Mucosa of descending colon (tissue), 3 donors: ENCODE results near the gene TMEM81. TPM values are rescaled to one million over a fixed set of nuclear protein-coding genes. Genes with fewer than 3 reads are reported as not detected.

Experiments
- ATAC-seq: fragments of 200-7000 bp; cut with Tn5 transposase; one replicate; pipeline ENCODE4 v1.9.1; 2020; ENCODE audit warnings: mild to moderate bottlenecking, moderate library complexity
- DNase-seq, 3 donors: peaks; one replicate each; pipeline ENCODE4 v3.0.0-alpha.2; 2020
- H3K36me3 ChIP-seq: fragments of 200-600 bp; one replicate; pipeline ENCODE4 v1.8.0; 2021; ENCODE audit warnings: low read depth, mild to moderate bottlenecking
- H3K4me1 ChIP-seq: fragments of 200-600 bp; one replicate; pipeline ENCODE4 v1.8.0; 2021; ENCODE audit warnings: low read depth, mild to moderate bottlenecking
- H3K4me3 ChIP-seq: fragments of 200-600 bp; one replicate; pipeline ENCODE4 v1.8.0; 2021; ENCODE audit warnings: mild to moderate bottlenecking
- H3K9me3 ChIP-seq: fragments of 200-600 bp; one replicate; pipeline ENCODE4 v1.8.0; 2021; ENCODE audit warnings: mild to moderate bottlenecking
- intact Hi-C, 2 donors: fragments of 100-400 bp; cut with DNase I in 1 of 2; cut with micrococcal nuclease in 1 of 2; formaldehyde crosslinking; loops; one replicate each; pipeline versions ENCODE4 v1.11.0 to v1.11.1; 2022; cut with DNase I, micrococcal nuclease
- total RNA-seq, 3 donors: library from RNA; stranded (reverse); fragmentation: NEBNext Ultra II Directional in 2 of 3; extraction: Animal tissue kit (Norgen Biotek cat#: 25700) in 2 of 3; gene quantifications; one replicate each; pipeline versions ENCODE4 v1.2.1 to v1.2.4, GENCODE V29; 2021 to 2023
- TF ChIP-seq, protein P1 (sequence below): fragments of 200-600 bp; IDR thresholded peaks from one replicate; pipeline ENCODE4 v1.8.0; 2022; ENCODE audit warnings: antibody characterized with exemption, mild to moderate bottlenecking
- donor health status: DM: no; HTN: no; CAD: no; lungs with moderate emphysema.
- donor health status: DM: no; HTN: no; CAD: no.
- donor health status: DM: no; HTN: yes; CAD: no.

TMEM81 gene
- total RNA-seq, 3 donors from 2014 or later: 1.9 to 3.8 (median 2.3) TPM

DNA sequence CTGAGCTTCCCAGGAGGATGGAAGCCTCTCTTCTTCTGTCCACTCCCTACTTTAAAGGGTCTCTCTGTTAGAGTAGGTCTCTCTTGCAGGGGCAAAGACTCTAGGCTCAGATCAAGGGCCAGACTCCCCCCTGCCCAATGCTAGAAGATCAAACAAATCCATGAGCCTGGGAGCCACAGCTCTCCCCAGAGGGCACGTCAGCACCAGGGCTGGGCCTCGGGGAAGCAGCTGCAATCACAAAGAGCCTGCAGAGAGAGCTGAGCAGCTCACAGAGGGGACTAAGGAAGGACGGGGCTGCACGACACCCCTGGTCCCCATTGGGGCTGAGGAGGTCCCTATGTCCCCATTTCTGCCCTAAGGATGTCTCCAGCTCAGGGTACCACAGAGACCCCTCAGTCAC lies 37.4 kb downstream of the TMEM81 start:
- H3K36me3 ChIP-seq: no peaks in the 10 kb centered on the region
- H3K9me3 ChIP-seq: no peaks in the 10 kb centered on the region
- intact Hi-C loops: no loop called here
- TF ChIP-seq, protein P1, sequence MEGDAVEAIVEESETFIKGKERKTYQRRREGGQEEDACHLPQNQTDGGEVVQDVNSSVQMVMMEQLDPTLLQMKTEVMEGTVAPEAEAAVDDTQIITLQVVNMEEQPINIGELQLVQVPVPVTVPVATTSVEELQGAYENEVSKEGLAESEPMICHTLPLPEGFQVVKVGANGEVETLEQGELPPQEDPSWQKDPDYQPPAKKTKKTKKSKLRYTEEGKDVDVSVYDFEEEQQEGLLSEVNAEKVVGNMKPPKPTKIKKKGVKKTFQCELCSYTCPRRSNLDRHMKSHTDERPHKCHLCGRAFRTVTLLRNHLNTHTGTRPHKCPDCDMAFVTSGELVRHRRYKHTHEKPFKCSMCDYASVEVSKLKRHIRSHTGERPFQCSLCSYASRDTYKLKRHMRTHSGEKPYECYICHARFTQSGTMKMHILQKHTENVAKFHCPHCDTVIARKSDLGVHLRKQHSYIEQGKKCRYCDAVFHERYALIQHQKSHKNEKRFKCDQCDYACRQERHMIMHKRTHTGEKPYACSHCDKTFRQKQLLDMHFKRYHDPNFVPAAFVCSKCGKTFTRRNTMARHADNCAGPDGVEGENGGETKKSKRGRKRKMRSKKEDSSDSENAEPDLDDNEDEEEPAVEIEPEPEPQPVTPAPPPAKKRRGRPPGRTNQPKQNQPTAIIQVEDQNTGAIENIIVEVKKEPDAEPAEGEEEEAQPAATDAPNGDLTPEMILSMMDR: no peak
- ATAC-seq: no peak
- no peak overlapping the region for H3K4me3 ChIP-seq
- H3K4me1 ChIP-seq: no peaks in the 10 kb centered on the region
- no peak for DNase-seq

DNA sequence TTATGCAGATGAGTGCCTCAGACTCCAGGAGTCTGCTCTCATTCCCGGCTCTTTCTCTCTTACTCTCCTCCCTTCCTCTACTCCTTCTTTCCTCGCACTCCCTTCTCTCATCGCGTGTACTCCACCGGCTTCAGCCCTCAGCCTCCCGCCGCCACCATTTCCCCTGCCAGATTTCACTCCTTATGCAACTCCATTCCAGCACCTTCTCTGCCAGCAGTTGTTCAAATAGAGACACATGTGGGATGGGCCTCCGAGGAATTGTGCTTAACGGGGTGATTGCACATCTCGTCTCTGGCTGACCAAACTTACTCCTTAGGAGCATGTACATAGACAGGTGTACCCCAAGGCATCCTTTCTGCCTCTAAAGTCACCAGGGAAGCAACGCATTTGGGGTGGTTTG lies 39.1 kb downstream of the TMEM81 start:
- Histone ChIP-seq H3K9me3 (no peaks in the 10 kb centered on the region), H3K36me3 (no peaks in the 10 kb centered on the region), H3K4me3 (no peak overlapping the region), H3K4me1 (no peaks in the 10 kb centered on the region)
- ATAC-seq (no peak), DNase-seq (no peak)
- TF ChIP-seq, protein P1: no peak
- intact Hi-C loops: no loop called here

DNA sequence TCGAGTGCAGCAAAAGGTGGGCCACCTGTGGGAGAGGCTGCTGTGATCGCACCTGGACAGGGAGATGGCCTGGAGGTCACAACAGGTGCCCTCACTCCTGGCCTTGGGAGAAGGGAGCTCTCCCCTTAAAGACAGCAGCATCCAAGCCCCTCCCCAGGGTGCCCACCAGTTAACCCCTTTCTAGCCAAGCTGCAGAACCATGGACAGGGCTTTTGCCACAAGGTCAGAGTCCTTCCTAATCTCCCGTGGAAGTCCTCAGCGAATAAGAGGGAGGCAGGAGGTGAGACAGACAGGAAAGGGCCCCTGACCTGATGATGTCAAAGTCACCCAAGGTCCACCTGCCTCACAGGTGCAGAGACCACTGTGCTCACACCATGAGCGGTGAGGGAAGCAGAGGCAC lies 39.5 kb downstream of the TMEM81 start:
- TF ChIP-seq, protein P1: no peak
- DNase-seq: no peak
- Histone ChIP-seq H3K4me3 (no peak overlapping the region), H3K36me3 (no peaks in the 10 kb centered on the region), H3K4me1 (no peaks in the 10 kb centered on the region), H3K9me3 (no peaks in the 10 kb centered on the region)
- no peak for ATAC-seq
- intact Hi-C loops: no loop called here

DNA sequence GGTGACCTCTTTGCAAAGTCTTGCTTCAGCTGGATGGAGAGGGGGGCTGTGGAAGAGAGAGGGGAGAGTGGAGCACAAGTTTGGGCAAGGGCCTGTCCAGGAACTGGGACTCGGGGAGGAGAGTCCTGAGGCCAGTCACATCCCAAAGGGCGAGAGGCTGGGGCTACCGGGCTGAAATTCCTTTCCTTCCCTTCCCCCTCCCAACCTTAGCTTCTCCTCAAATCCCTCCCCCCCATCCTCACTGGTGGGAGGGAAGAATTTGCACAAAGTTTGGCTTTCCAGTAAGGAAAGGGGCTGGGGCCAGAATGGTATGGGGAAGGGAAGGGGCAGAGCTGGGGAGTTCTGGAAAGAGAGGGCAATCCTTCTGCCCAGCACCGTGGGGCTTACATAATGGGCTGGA lies 40.4 kb downstream of the TMEM81 start:
- Histone ChIP-seq H3K4me3 (no peak overlapping the region), H3K9me3 (no peaks in the 10 kb centered on the region), H3K4me1 (no peaks in the 10 kb centered on the region), H3K36me3 (no peaks in the 10 kb centered on the region)
- DNase-seq (no peak), ATAC-seq (no peak)
- TF ChIP-seq, protein P1: no peak
- intact Hi-C loops: no loop called here

DNA sequence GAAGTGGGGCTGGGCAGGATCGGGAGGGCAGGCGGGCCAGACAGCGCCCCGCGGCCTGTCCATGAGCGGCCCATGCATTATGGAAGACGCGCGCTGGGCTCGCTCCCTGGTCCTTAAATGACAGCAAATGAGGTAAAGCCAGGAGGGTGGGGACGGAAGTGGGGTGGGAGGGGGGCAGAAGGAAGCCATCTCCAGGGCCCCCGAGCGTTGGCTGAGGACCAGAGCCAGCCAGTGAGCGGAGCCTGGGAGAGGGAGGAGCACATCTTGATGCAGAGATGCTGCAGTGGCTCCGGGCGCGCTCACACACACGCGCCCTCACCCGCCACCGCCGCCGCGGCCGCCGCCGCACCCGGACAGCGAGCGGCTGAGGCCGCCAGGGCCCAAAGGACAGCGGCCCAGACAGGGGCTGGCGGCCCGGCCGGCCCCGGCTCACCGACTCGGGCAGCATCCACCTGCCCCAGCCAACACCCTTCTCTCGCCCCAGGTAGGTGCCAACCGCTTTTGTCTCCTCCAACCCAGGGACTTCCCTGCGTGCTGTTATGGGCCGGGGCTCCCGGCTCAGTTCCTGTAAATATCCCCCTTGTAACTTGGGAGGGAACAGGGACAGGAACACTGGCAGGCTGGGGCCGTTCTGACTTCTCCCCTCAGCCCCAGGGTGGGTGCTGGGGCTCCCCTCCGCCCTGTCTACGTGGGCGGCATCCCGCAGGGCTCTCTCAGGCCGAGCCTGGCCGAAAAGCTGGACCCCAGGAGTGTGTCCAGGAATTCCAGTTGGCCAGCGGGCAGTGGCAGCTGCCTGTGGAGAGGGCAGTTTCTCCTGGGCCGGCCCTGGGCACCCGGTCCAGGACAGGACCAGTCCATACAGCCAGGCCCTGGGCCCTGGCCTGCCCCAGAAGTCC lies 41.1 kb downstream of the TMEM81 start, which contains the start of gene CNTN2:
TSS of gene CNTN2 (plus strand) at position 302 of the 896 bp plus-strand sequence. CDS start 9,974 bp downstream, outside the sequence.
- Histone ChIP-seq H3K9me3 (no peaks in the 10 kb centered on the region), H3K36me3 (no peaks in the 10 kb centered on the region), H3K4me3 (no peak within 1 kb of the TSS), H3K4me1 (no peaks in the 10 kb centered on the region)
- intact Hi-C loops: no loop called here
- no peak for ATAC-seq
- TF ChIP-seq, protein P1: no peak
- DNase-seq: no peak
